GM12891 (cell line): ENCODE measurements around the gene FAS.
A peak's percentile ranks its signal among the peaks of the same experiment; 100 is the strongest.

Experiments
- PAX5 ChIP-seq: IDR thresholded peaks from 2 replicates; pipeline ENCODE4 v1.6.1; 2011; ENCODE audit warnings: low read length, moderate library complexity, mild to moderate bottlenecking; ENCODE audit not compliant: insufficient read depth, severe bottlenecking
- POLR2A ChIP-seq: IDR thresholded peaks from 2 replicates; pipeline ENCODE4 v1.6.1; 2011; ENCODE audit warnings: low read depth, low read length, control low read depth
- POLR2AphosphoS5 ChIP-seq: IDR thresholded peaks from 2 replicates; pipeline ENCODE4 v1.6.1; 2011; ENCODE audit warnings: low read depth, low read length, control low read depth
- POU2F2 ChIP-seq: IDR thresholded peaks from 2 replicates; pipeline ENCODE4 v1.6.1; 2011; ENCODE audit warnings: low read depth, mild to moderate bottlenecking, control low read depth, low read length, moderate library complexity
- SPI1 ChIP-seq: IDR thresholded peaks from 2 replicates; pipeline ENCODE4 v1.6.1; 2011; ENCODE audit warnings: low read depth, low read length, control low read depth
- TAF1 ChIP-seq: IDR thresholded peaks from 2 replicates; pipeline ENCODE4 v1.6.1; 2011; ENCODE audit warnings: low read depth, low read length, control low read depth

- TF ChIP-seq POLR2A = no peak
- 0 out of 2 replicates have a peak, but pooled peaks have one; percentile 26 for TF ChIP-seq POLR2AphosphoS5
- TF ChIP-seq TAF1 = no peak
- no peak for TF ChIP-seq POU2F2
- TF ChIP-seq SPI1 = no peak
- no peak for TF ChIP-seq PAX5
Observed at GRCh38 chr10:89019569-89020327, 29.1 kb downstream of the FAS start.
